ENCODE measurements around the gene ARHGEF3.

Gene ARHGEF3

DNA sequence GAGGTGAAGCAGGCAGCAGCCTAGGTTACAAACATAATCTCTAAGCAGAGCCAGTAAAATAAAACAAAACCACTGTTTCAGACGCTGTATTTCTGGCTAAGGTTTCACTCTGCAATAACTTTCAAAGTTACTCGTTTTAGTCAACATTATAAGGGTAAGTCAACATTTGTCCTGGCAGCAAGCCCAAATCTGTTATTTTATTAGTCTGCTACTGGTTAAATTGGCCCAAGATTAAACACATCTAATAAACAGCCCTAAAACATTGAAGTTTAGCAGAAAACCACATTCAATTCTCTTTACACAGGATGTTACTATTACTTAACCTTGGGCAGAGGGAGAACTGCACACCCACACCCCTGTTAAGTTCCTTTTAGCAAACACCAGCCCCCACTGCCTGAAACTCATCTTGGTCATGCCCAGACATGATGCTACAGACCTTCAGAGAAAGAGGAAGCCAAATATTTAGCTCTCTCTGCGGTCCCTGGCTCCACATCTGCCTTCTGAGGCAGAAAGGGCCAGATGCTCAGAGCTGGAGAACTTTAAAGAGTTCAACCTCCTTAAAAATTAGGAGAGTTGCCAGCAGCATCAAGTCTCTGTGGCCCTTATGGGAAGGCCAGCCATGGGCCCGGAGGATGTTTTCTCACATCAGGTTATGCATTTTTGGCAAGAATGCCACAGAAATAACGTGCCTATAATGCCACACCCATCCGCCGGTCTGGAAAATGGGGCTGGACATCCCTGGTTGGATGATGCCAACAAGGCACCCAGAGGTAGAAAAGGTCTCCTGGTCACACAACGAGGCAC is 17.9 kb downstream of the ARHGEF3 start:
- POLR2A ChIA-PET, result no interaction called here
- H3K4me1 ChIP-seq (ENCODE audit: control insufficient read depth, insufficient read depth, low read length), result peaks cover 24% of the 10 kb centered on the region
- H3K9me3 ChIP-seq (ENCODE audit: control insufficient read depth, insufficient read depth, low read depth, low read length), result no peaks in the 10 kb centered on the region
- H3K27ac ChIP-seq (ENCODE audit: extremely low read depth, low read depth, low read length), result peak overlapping the region; percentile 88
- CTCF ChIA-PET, result interaction anchor here (0.6 to 1.0 kb wide), 2 partner anchors 15 to 226 kb away, joined by 3 to 5 read pairs; no protein-coding TSS in a partner anchor
- H3K36me3 ChIP-seq (ENCODE audit: control insufficient read depth in 2 of 2, insufficient read depth in 1 of 2, low read length in 2 of 2), result no peaks in the 10 kb centered on the region
- H3K4me3 ChIP-seq (ENCODE audit: low read depth, low read length), result no peak overlapping the region
- TF ChIP-seq, protein P1, sequence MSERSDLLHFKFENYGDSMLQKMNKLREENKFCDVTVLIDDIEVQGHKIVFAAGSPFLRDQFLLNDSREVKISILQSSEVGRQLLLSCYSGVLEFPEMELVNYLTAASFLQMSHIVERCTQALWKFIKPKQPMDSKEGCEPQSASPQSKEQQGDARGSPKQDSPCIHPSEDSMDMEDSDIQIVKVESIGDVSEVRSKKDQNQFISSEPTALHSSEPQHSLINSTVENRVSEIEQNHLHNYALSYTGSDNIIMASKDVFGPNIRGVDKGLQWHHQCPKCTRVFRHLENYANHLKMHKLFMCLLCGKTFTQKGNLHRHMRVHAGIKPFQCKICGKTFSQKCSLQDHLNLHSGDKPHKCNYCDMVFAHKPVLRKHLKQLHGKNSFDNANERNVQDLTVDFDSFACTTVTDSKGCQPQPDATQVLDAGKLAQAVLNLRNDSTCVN (tag by site-specific recombination; optimal IDR thresholded peaks at IDR 0.05), result no peak
- TF ChIP-seq ZNF133 (tag by site-specific recombination; IDR thresholded peaks at IDR 0.05) (no peak), ZNF707 (tag by site-specific recombination; IDR thresholded peaks at IDR 0.05) (no peak), EGR2 (tag by site-specific recombination; IDR thresholded peaks at IDR 0.05; ENCODE audit: low read depth) (peak; percentile 43; the same call in 1 of the 2 replicates), OSR2 (tag by site-specific recombination; IDR thresholded peaks at IDR 0.05) (peak; percentile 94), ZNF214 (tag by site-specific recombination; IDR thresholded peaks at IDR 0.05; ENCODE audit: borderline replicate concordance) (no peak), ZNF549 (tag by site-specific recombination; IDR thresholded peaks at IDR 0.05) (no peak), ZNF701 (tag by site-specific recombination; IDR thresholded peaks at IDR 0.05) (no peak), HOXA7 (CRISPR knock-in tag; IDR thresholded peaks at IDR 0.05; ENCODE audit: borderline replicate concordance) (no peak), ZNF174 (tag by site-specific recombination; IDR thresholded peaks at IDR 0.05) (no peak), ZNF16 (tag by site-specific recombination; IDR thresholded peaks at IDR 0.05; ENCODE audit: low read depth) (no peak), ZSCAN30 (tag by site-specific recombination; IDR thresholded peaks at IDR 0.05) (no peak), ZBTB20 (tag by site-specific recombination; IDR thresholded peaks at IDR 0.05) (0 out of 2 replicates have a peak, but pooled peaks have one; percentile 11), MZF1 (tag by site-specific recombination; IDR thresholded peaks at IDR 0.05; ENCODE audit: borderline replicate concordance) (peak; percentile 58; the same call in 1 of the 2 replicates), ZNF623 (tag by site-specific recombination; IDR thresholded peaks at IDR 0.05) (no peak), FEZF1 (tag by site-specific recombination; IDR thresholded peaks at IDR 0.05) (peak; percentile 67; the same call in 1 of the 2 replicates), ZNF560 (tag by site-specific recombination; IDR thresholded peaks at IDR 0.05; ENCODE audit: borderline replicate concordance) (no peak), SALL2 (tag by site-specific recombination; IDR thresholded peaks at IDR 0.05; ENCODE audit: borderline replicate concordance) (no peak), ZNF629 (tag by site-specific recombination; IDR thresholded peaks at IDR 0.05) (0 out of 2 replicates have a peak, but pooled peaks have one; percentile 22)
- TF ChIP-seq, protein P2, sequence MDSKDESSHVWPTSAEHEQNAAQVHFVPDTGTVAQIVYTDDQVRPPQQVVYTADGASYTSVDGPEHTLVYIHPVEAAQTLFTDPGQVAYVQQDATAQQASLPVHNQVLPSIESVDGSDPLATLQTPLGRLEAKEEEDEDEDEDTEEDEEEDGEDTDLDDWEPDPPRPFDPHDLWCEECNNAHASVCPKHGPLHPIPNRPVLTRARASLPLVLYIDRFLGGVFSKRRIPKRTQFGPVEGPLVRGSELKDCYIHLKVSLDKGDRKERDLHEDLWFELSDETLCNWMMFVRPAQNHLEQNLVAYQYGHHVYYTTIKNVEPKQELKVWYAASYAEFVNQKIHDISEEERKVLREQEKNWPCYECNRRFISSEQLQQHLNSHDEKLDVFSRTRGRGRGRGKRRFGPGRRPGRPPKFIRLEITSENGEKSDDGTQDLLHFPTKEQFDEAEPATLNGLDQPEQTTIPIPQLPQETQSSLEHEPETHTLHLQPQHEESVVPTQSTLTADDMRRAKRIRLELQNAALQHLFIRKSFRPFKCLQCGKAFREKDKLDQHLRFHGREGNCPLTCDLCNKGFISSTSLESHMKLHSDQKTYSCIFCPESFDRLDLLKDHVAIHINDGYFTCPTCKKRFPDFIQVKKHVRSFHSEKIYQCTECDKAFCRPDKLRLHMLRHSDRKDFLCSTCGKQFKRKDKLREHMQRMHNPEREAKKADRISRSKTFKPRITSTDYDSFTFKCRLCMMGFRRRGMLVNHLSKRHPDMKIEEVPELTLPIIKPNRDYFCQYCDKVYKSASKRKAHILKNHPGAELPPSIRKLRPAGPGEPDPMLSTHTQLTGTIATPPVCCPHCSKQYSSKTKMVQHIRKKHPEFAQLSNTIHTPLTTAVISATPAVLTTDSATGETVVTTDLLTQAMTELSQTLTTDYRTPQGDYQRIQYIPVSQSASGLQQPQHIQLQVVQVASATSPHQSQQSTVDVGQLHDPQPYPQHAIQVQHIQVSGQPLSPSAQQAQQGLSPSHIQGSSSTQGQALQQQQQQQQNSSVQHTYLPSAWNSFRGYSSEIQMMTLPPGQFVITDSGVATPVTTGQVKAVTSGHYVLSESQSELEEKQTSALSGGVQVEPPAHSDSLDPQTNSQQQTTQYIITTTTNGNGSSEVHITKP (tag by site-specific recombination; IDR thresholded peaks at IDR 0.05), result peak; percentile 80
- TF ChIP-seq, protein P3, sequence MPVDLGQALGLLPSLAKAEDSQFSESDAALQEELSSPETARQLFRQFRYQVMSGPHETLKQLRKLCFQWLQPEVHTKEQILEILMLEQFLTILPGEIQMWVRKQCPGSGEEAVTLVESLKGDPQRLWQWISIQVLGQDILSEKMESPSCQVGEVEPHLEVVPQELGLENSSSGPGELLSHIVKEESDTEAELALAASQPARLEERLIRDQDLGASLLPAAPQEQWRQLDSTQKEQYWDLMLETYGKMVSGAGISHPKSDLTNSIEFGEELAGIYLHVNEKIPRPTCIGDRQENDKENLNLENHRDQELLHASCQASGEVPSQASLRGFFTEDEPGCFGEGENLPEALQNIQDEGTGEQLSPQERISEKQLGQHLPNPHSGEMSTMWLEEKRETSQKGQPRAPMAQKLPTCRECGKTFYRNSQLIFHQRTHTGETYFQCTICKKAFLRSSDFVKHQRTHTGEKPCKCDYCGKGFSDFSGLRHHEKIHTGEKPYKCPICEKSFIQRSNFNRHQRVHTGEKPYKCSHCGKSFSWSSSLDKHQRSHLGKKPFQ (tag by site-specific recombination; IDR thresholded peaks at IDR 0.05), result peak; percentile 77
- TF ChIP-seq, protein P4, sequence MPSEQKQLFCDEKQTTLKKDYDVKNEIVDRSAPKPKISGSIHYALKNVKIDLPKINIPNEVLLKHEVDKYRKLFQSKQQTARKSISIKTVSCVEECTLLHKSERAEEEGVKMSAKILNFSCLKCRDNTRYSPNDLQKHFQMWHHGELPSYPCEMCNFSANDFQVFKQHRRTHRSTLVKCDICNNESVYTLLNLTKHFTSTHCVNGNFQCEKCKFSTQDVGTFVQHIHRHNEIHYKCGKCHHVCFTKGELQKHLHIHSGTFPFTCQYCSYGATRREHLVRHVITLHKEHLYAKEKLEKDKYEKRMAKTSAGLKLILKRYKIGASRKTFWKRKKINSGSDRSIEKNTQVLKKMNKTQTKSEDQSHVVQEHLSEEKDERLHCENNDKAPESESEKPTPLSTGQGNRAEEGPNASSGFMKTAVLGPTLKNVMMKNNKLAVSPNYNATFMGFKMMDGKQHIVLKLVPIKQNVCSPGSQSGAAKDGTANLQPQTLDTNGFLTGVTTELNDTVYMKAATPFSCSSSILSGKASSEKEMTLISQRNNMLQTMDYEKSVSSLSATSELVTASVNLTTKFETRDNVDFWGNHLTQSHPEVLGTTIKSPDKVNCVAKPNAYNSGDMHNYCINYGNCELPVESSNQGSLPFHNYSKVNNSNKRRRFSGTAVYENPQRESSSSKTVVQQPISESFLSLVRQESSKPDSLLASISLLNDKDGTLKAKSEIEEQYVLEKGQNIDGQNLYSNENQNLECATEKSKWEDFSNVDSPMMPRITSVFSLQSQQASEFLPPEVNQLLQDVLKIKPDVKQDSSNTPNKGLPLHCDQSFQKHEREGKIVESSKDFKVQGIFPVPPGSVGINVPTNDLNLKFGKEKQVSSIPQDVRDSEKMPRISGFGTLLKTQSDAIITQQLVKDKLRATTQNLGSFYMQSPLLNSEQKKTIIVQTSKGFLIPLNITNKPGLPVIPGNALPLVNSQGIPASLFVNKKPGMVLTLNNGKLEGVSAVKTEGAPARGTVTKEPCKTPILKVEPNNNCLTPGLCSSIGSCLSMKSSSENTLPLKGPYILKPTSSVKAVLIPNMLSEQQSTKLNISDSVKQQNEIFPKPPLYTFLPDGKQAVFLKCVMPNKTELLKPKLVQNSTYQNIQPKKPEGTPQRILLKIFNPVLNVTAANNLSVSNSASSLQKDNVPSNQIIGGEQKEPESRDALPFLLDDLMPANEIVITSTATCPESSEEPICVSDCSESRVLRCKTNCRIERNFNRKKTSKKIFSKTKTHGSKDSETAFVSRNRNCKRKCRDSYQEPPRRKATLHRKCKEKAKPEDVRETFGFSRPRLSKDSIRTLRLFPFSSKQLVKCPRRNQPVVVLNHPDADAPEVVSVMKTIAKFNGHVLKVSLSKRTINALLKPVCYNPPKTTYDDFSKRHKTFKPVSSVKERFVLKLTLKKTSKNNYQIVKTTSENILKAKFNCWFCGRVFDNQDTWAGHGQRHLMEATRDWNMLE (tag by site-specific recombination; conservative IDR thresholded peaks at IDR 0.05; ENCODE audit: low read depth), result no peak
- TF ChIP-seq, protein P5, sequence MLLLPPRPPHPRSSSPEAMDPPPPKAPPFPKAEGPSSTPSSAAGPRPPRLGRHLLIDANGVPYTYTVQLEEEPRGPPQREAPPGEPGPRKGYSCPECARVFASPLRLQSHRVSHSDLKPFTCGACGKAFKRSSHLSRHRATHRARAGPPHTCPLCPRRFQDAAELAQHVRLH (tag by site-specific recombination; IDR thresholded peaks at IDR 0.05), result peak; percentile 78

All from HEK293 (cell line).